OCI-LY1 (cell line): Measurements from ENCODE around the gene CLECL1.

Experiments
- H2AFZ ChIP-seq: fragments of 200-600 bp; sonication (generic), shearing (Covaris generic); 2 replicates; pipeline ENCODE4 v1.6.0; 2014; ENCODE audit warnings: antibody characterized with exemption, mild to moderate bottlenecking, low read length
- H3F3A ChIP-seq: fragments of 200-600 bp; sonication (generic), shearing (Covaris generic); 2 replicates; pipeline ENCODE4 v1.6.0; 2014; ENCODE audit warnings: mild to moderate bottlenecking, antibody characterized with exemption, low read length, moderate library complexity; ENCODE audit not compliant: insufficient read depth
- H3K27ac ChIP-seq: fragments of 200-600 bp; sonication (generic); 2 replicates; pipeline ENCODE4 v1.5.1; 2014; ENCODE audit warnings: low read length, mixed run types, mild to moderate bottlenecking, low read depth; ENCODE audit not compliant: poor library complexity, severe bottlenecking
- H3K27me3 ChIP-seq: fragments of 200-600 bp; sonication (generic); 2 replicates; pipeline ENCODE4 v1.6.0; 2014; ENCODE audit warnings: antibody characterized with exemption, mild to moderate bottlenecking, low read length, moderate library complexity; ENCODE audit not compliant: insufficient read depth
- H3K36me3 ChIP-seq: fragments of 200-600 bp; sonication (generic); 2 replicates; pipeline ENCODE4 v1.6.1; 2014; ENCODE audit warnings: mild to moderate bottlenecking, antibody characterized with exemption, low read length, moderate library complexity, mixed read lengths; ENCODE audit not compliant: insufficient read depth
- H3K4me1 ChIP-seq: fragments of 200-600 bp; sonication (generic); 2 replicates; pipeline ENCODE4 v1.5.1; 2014; ENCODE audit warnings: mild to moderate bottlenecking, low read length, moderate library complexity; ENCODE audit not compliant: insufficient read depth, severe bottlenecking
- H3K4me2 ChIP-seq: fragments of 200-600 bp; sonication (generic), shearing (Covaris generic); 2 replicates; pipeline ENCODE4 v1.6.1; 2014; ENCODE audit warnings: low read length
- H3K4me3 ChIP-seq: fragments of 200-600 bp; sonication (generic); 2 replicates; pipeline ENCODE4 v1.5.1; 2014; ENCODE audit warnings: low read length, low read depth, mild to moderate bottlenecking, mixed read lengths; ENCODE audit not compliant: poor library complexity, severe bottlenecking
- H3K79me2 ChIP-seq: fragments of 200-600 bp; shearing (Covaris generic); 2 replicates; pipeline ENCODE4 v1.6.1; 2016; ENCODE audit warnings: mixed run types, low read length, mixed read lengths; ENCODE audit not compliant: insufficient read depth
- H3K9ac ChIP-seq: fragments of 200-600 bp; sonication (generic), shearing (Covaris generic); 2 replicates; pipeline ENCODE4 v1.6.1; 2014; ENCODE audit warnings: mild to moderate bottlenecking, low read length, mixed read lengths
- H3K9me2 ChIP-seq: fragments of 200-600 bp; sonication (generic), shearing (Covaris generic); 2 replicates; pipeline ENCODE4 v1.6.1; 2014; ENCODE audit warnings: low read depth, mild to moderate bottlenecking, low read length, mixed read lengths
- H3K9me3 ChIP-seq: fragments of 200-600 bp; shearing (Covaris generic); 2 replicates; pipeline ENCODE4 v1.6.1; 2014; ENCODE audit warnings: low read length, mixed read lengths
- H4K20me1 ChIP-seq: fragments of 200-600 bp; sonication (generic), shearing (Covaris generic); 2 replicates; pipeline ENCODE4 v1.6.0; 2016; ENCODE audit warnings: mild to moderate bottlenecking, low read length; ENCODE audit not compliant: insufficient read depth
- EZH2 ChIP-seq: fragments of 200-600 bp; sonication (generic), shearing (Covaris generic); IDR thresholded peaks from 2 replicates; pipeline ENCODE4 v1.8.0; 2017; ENCODE audit warnings: borderline replicate concordance, mixed run types, mild to moderate bottlenecking, antibody characterized with exemption, low read length, moderate library complexity, mixed read lengths
- TF ChIP-seq, protein P1 (sequence below): fragments of 200-600 bp; sonication (generic), shearing (Covaris generic); IDR thresholded peaks from 2 replicates; pipeline ENCODE4 v1.5.1; 2017; ENCODE audit warnings: mild to moderate bottlenecking, antibody characterized with exemption, low read length, moderate library complexity, mixed read lengths

The CLECL1 gene

GRCh38 chr12:9753498-9753897, 20.6 kb upstream of the CLECL1 start:
- Histone ChIP-seq H3K27ac (no peak overlapping the region), H3K79me2 (no peaks in the 10 kb centered on the region; the same call in 1 of the 2 replicates), H3K9me2 (no peaks in the 10 kb centered on the region), H3K9ac (no peak overlapping the region), H3F3A (0 out of 2 replicates have a peak, but pooled peaks cover 4% of the 10 kb centered on the region), H3K4me1 (peaks cover 19% of the 10 kb centered on the region), H3K27me3 (no peaks in the 10 kb centered on the region), H3K4me3 (no peak overlapping the region), H3K4me2 (no peak overlapping the region), H3K9me3 (no peaks in the 10 kb centered on the region), H3K36me3 (peaks cover 17% of the 10 kb centered on the region; the same call in 1 of the 2 replicates), H4K20me1 (no peaks in the 10 kb centered on the region), H2AFZ (no peak overlapping the region)
- TF ChIP-seq EZH2: no peak
- TF ChIP-seq, protein P1, sequence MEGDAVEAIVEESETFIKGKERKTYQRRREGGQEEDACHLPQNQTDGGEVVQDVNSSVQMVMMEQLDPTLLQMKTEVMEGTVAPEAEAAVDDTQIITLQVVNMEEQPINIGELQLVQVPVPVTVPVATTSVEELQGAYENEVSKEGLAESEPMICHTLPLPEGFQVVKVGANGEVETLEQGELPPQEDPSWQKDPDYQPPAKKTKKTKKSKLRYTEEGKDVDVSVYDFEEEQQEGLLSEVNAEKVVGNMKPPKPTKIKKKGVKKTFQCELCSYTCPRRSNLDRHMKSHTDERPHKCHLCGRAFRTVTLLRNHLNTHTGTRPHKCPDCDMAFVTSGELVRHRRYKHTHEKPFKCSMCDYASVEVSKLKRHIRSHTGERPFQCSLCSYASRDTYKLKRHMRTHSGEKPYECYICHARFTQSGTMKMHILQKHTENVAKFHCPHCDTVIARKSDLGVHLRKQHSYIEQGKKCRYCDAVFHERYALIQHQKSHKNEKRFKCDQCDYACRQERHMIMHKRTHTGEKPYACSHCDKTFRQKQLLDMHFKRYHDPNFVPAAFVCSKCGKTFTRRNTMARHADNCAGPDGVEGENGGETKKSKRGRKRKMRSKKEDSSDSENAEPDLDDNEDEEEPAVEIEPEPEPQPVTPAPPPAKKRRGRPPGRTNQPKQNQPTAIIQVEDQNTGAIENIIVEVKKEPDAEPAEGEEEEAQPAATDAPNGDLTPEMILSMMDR: no peak

- Histone ChIP-seq H3K4me3 (no peak overlapping the region), H3K9me2 (no peaks in the 10 kb centered on the region), H3K79me2 (no peaks in the 10 kb centered on the region; the same call in 1 of the 2 replicates), H3K4me1 (peaks cover 15% of the 10 kb centered on the region), H2AFZ (no peak overlapping the region), H3K9me3 (no peaks in the 10 kb centered on the region), H3K27me3 (no peaks in the 10 kb centered on the region), H4K20me1 (no peaks in the 10 kb centered on the region), H3F3A (0 out of 2 replicates have a peak, but pooled peaks cover 4% of the 10 kb centered on the region), H3K4me2 (no peak overlapping the region), H3K27ac (no peak overlapping the region), H3K36me3 (peaks cover 17% of the 10 kb centered on the region; the same call in 1 of the 2 replicates), H3K9ac (no peak overlapping the region)
- TF ChIP-seq, protein P1: no peak
- no peak for TF ChIP-seq EZH2
These were observed 20.2 kb upstream of the CLECL1 start for GRCh38 chr12:9753073-9753472.

GRCh38 chr12:9752145-9752933, 19.4 kb upstream of the CLECL1 start:
- H3K9ac ChIP-seq: no peak overlapping the region
- 0 out of 2 replicates have a peak, but pooled peaks cover 4% of the 10 kb centered on the region for H3F3A ChIP-seq
- H3K9me3 ChIP-seq: no peaks in the 10 kb centered on the region
- H3K4me2 ChIP-seq: no peak overlapping the region
- H3K9me2 ChIP-seq: no peaks in the 10 kb centered on the region
- no peak overlapping the region for H2AFZ ChIP-seq
- H3K36me3 ChIP-seq: peaks cover 17% of the 10 kb centered on the region; the same call in 1 of the 2 replicates
- no peaks in the 10 kb centered on the region; the same call in 1 of the 2 replicates for H3K79me2 ChIP-seq
- H3K27ac ChIP-seq: no peak overlapping the region
- H4K20me1 ChIP-seq: no peaks in the 10 kb centered on the region
- peaks cover 8% of the 10 kb centered on the region for H3K4me1 ChIP-seq
- TF ChIP-seq, protein P1: no peak
- TF ChIP-seq EZH2: no peak
- no peak overlapping the region for H3K4me3 ChIP-seq
- no peaks in the 10 kb centered on the region for H3K27me3 ChIP-seq
